Fibroblast of lung (primary cell): Measurements from ENCODE around the gene GPR157.

Experiments
- EZH2 ChIP-seq: IDR thresholded peaks from 2 replicates; pipeline ENCODE4 v1.5.1; 2012; ENCODE audit warnings: low read length, control low read depth, mild to moderate bottlenecking; ENCODE audit errors: missing control alignments
- TF ChIP-seq, protein P1 (sequence below), 2 donors: IDR thresholded peaks in 1 of 2; conservative IDR thresholded peaks in 1 of 2; 1 replicate in 1 of 2; 2 replicates in 1 of 2; pipeline ENCODE4 v1.5.1; 2011 to 2012; ENCODE audit warnings: low read length in 2 of 2, control low read depth in 1 of 2, inconsistent platforms in 1 of 2, low read depth in 1 of 2, mild to moderate bottlenecking in 1 of 2

DNA sequence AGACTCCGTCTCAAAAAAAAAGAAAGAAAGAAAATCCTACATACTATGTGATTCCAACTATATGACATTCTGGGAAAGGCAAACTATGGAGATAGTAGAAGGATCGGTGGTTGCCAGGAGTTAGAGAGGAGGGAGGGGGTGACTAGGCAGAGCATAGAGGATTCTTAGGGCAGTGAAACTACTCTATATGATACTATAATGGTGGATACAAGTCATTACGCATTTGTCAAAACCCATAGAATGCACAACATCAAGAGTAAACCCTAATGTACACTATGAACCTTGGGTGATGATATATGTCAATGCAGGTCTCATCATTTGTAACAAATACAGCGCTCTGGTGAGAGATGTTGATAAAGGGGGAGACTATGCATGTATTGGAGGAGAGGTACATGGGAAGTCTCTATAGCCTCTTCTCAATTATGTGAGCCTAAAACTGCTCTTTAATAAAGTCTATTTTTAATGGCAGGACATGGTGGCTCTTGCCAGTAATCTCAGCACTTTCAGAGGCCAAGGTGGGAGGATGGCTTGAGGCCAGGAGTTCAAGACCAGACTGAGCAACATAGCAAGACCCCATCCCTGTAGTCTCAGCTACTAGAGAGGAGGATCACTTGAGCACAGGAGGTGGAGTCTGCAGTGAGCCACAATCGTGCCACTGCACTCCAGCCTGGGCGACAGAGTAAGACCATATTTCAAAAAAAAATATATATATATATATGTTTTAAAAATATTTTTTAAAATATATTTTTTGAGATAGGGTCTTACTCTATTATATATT is 76.4 kb downstream of the GPR157 start:
- TF ChIP-seq, protein P1, sequence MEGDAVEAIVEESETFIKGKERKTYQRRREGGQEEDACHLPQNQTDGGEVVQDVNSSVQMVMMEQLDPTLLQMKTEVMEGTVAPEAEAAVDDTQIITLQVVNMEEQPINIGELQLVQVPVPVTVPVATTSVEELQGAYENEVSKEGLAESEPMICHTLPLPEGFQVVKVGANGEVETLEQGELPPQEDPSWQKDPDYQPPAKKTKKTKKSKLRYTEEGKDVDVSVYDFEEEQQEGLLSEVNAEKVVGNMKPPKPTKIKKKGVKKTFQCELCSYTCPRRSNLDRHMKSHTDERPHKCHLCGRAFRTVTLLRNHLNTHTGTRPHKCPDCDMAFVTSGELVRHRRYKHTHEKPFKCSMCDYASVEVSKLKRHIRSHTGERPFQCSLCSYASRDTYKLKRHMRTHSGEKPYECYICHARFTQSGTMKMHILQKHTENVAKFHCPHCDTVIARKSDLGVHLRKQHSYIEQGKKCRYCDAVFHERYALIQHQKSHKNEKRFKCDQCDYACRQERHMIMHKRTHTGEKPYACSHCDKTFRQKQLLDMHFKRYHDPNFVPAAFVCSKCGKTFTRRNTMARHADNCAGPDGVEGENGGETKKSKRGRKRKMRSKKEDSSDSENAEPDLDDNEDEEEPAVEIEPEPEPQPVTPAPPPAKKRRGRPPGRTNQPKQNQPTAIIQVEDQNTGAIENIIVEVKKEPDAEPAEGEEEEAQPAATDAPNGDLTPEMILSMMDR (conservative IDR thresholded peaks at IDR 0.05 in 1 of 2, IDR thresholded peaks at IDR 0.05 in 1 of 2; ENCODE audit: low read depth in 1 of 2, low read length in 2 of 2), result no peak
- no peak for TF ChIP-seq EZH2
